HepG2 (cell line): ENCODE measurements around the gene ECSIT. TPM values are rescaled to one million over a fixed set of nuclear protein-coding genes. Genes with fewer than 3 reads are reported as not detected.

Experiments used
- ARHGAP35 ChIP-seq: sonication (generic); formaldehyde crosslinking; IDR thresholded peaks from 2 replicates; pipeline ENCODE4 v1.9.0; 2022; ENCODE audit warnings: mild to moderate bottlenecking, inconsistent platforms, moderate library complexity, missing genetic modification reagents, borderline replicate concordance
- EED ChIP-seq: sonication (generic); formaldehyde crosslinking; IDR thresholded peaks from 2 replicates; pipeline ENCODE4 v1.5.0; 2020; ENCODE audit warnings: mild to moderate bottlenecking, missing genetic modification reagents
- HNF4G ChIP-seq, 2 experiments: sonication (generic) in 1 of 2; formaldehyde crosslinking in 1 of 2; IDR thresholded peaks; 2 replicates each; pipeline versions ENCODE4 v1.4.0 to v1.6.1; 2011 to 2020; ENCODE audit warnings: borderline replicate concordance in 2 of 2, low read depth in 2 of 2, mild to moderate bottlenecking in 2 of 2, low read length in 1 of 2, missing genetic modification reagents in 1 of 2, moderate library complexity in 1 of 2
- HOXA7 ChIP-seq: sonication (generic); formaldehyde crosslinking; IDR thresholded peaks from 2 replicates; pipeline ENCODE4 v1.8.1; 2022; ENCODE audit warnings: mild to moderate bottlenecking, missing genetic modification reagents, moderate library complexity
- JARID2 ChIP-seq: sonication (generic); formaldehyde crosslinking; IDR thresholded peaks from 2 replicates; pipeline ENCODE4 v1.8.1; 2023; ENCODE audit warnings: missing genetic modification reagents, inconsistent platforms; ENCODE audit not compliant: insufficient replicate concordance
- MAFK ChIP-seq, 2 experiments: IDR thresholded peaks in 1 of 2; conservative IDR thresholded peaks in 1 of 2; 2 replicates each; pipeline ENCODE4 v1.6.1; 2011; ENCODE audit warnings: improper control_type of control experiment in 2 of 2, low read length in 2 of 2
- NCOA2 ChIP-seq: sonication (generic); formaldehyde crosslinking; IDR thresholded peaks from 2 replicates; pipeline ENCODE4 v1.8.0; 2022; ENCODE audit warnings: inconsistent platforms
- NFE2 ChIP-seq: sonication (generic); formaldehyde crosslinking; IDR thresholded peaks from 2 replicates; pipeline ENCODE4 v1.4.0; 2020; ENCODE audit warnings: missing genetic modification reagents
- POLR2AphosphoS2 ChIP-seq: IDR thresholded peaks from 2 replicates; pipeline ENCODE4 v1.6.1; 2011; ENCODE audit warnings: low read depth, low read length, improper control_type of control experiment
- POLR2G ChIP-seq: fragments of 200-400 bp; formaldehyde crosslinking; IDR thresholded peaks from 2 replicates; pipeline ENCODE4 v1.6.1; 2018; ENCODE audit warnings: mild to moderate bottlenecking, low read depth, low read length, moderate library complexity
- SIN3B ChIP-seq: fragments of 150-350 bp; IDR thresholded peaks from 2 replicates; pipeline ENCODE4 v1.6.1; 2014; ENCODE audit warnings: low read length
- SP4 ChIP-seq: sonication (generic); formaldehyde crosslinking; IDR thresholded peaks from 2 replicates; pipeline ENCODE4 v1.8.1; 2023; ENCODE audit warnings: mild to moderate bottlenecking, missing genetic modification reagents
- TCF7 ChIP-seq: sonication (generic); IDR thresholded peaks from 2 replicates; pipeline ENCODE4 v1.6.1; 2016; ENCODE audit warnings: antibody characterized with exemption, low read depth
- TCF7L2 ChIP-seq: IDR thresholded peaks from 2 replicates; pipeline ENCODE4 v1.6.1; 2011; ENCODE audit warnings: mild to moderate bottlenecking, low read depth, low read length, moderate library complexity
- TSC22D2 ChIP-seq: sonication (generic); formaldehyde crosslinking; IDR thresholded peaks from 2 replicates; pipeline ENCODE4 v1.5.1; 2020; ENCODE audit warnings: missing genetic modification reagents, mild to moderate bottlenecking, borderline replicate concordance
- ZBTB8A ChIP-seq: sonication (generic); formaldehyde crosslinking; IDR thresholded peaks from 2 replicates; pipeline ENCODE4 v1.4.0; 2020; ENCODE audit warnings: mild to moderate bottlenecking, low read depth, missing genetic modification reagents, borderline replicate concordance
- ZFP36L1 ChIP-seq: sonication (generic); formaldehyde crosslinking; IDR thresholded peaks from 2 replicates; pipeline ENCODE4 v1.8.0; 2022; ENCODE audit warnings: mild to moderate bottlenecking, missing genetic modification reagents, moderate library complexity
- ZFX ChIP-seq: sonication (generic); formaldehyde crosslinking; IDR thresholded peaks from 2 replicates; pipeline ENCODE4 v1.4.0; 2020; ENCODE audit warnings: mild to moderate bottlenecking, low read depth, missing genetic modification reagents, moderate library complexity
- ZMYM3 ChIP-seq: sonication (generic); formaldehyde crosslinking; IDR thresholded peaks from 2 replicates; pipeline ENCODE4 v1.5.1; 2020; ENCODE audit warnings: mild to moderate bottlenecking, missing genetic modification reagents
- ZNF326 ChIP-seq: sonication (generic); formaldehyde crosslinking; IDR thresholded peaks from 2 replicates; pipeline ENCODE4 v1.4.0; 2020; ENCODE audit warnings: missing genetic modification reagents, borderline replicate concordance
- ZNF432 ChIP-seq: sonication (generic); formaldehyde crosslinking; IDR thresholded peaks from 2 replicates; pipeline ENCODE4 v1.5.0; 2020; ENCODE audit warnings: missing genetic modification reagents, mild to moderate bottlenecking, borderline replicate concordance
- ZNF572 ChIP-seq: sonication (generic); formaldehyde crosslinking; IDR thresholded peaks from 2 replicates; pipeline ENCODE4 v1.5.1; 2020; ENCODE audit warnings: mild to moderate bottlenecking, missing genetic modification reagents
- ZNF674 ChIP-seq: sonication (generic); formaldehyde crosslinking; IDR thresholded peaks from 2 replicates; pipeline ENCODE4 v1.5.0; 2020; ENCODE audit warnings: low read depth, mild to moderate bottlenecking, missing genetic modification reagents
- ZNF83 ChIP-seq: sonication (generic); formaldehyde crosslinking; IDR thresholded peaks from 2 replicates; pipeline ENCODE4 v1.4.0; 2020; ENCODE audit warnings: missing genetic modification reagents, mild to moderate bottlenecking, borderline replicate concordance
- ZNF878 ChIP-seq: sonication (generic); formaldehyde crosslinking; IDR thresholded peaks from 2 replicates; pipeline ENCODE4 v1.8.1; 2023; ENCODE audit warnings: mild to moderate bottlenecking, missing genetic modification reagents, moderate library complexity
- polyA plus RNA-seq, 8 experiments: library from polyadenylated mRNA; depleted of rRNA in 3 of 8; stranded (reverse) in 7 of 8; unstranded in 1 of 8; fragments of >200 nt; fragmentation: Illumina TruSeq in 4 of 8; extraction: Trizol in 4 of 8; gene quantifications; 2 replicates each; pipeline versions ENCODE4 v1.2.1 to v1.2.3, GENCODE V29; 2011 to 2016; ENCODE audit warnings: low read depth in 4 of 8, missing spikeins in 1 of 8, mixed read lengths in 1 of 8; ENCODE audit not compliant: insufficient read depth in 1 of 8
- total RNA-seq, 5 experiments: library from RNA; depleted of rRNA; stranded (reverse); fragments of >200 nt; fragmentation: Illumina TruSeq; extraction: Trizol; gene quantifications; 2 replicates each; pipeline ENCODE4 v1.2.3, GENCODE V29; 2016; ENCODE audit warnings: low read depth in 1 of 5
- TF ChIP-seq, protein P1 (sequence below): sonication (generic); formaldehyde crosslinking; IDR thresholded peaks from 2 replicates; pipeline ENCODE4 v1.4.0; 2020; ENCODE audit warnings: missing genetic modification reagents, borderline replicate concordance
- TF ChIP-seq, protein P2 (sequence below): sonication (generic); formaldehyde crosslinking; IDR thresholded peaks from 2 replicates; pipeline ENCODE4 v1.4.0; 2020; ENCODE audit warnings: mild to moderate bottlenecking, missing genetic modification reagents
- TF ChIP-seq, protein P3 (sequence below): sonication (generic); formaldehyde crosslinking; IDR thresholded peaks from 2 replicates; pipeline ENCODE4 v1.5.0; 2020; ENCODE audit warnings: missing genetic modification reagents
- TF ChIP-seq, protein P4 (sequence below): sonication (generic); formaldehyde crosslinking; IDR thresholded peaks from 2 replicates; pipeline ENCODE4 v1.8.0; 2022; ENCODE audit warnings: mild to moderate bottlenecking, missing genetic modification reagents

The ECSIT gene
- total and polyA plus RNA-seq, 2 of the 13 experiments (the other 11 are each of a cell fraction or from before 2014, with no cell fraction given), result 36.4 to 62.3 TPM

DNA sequence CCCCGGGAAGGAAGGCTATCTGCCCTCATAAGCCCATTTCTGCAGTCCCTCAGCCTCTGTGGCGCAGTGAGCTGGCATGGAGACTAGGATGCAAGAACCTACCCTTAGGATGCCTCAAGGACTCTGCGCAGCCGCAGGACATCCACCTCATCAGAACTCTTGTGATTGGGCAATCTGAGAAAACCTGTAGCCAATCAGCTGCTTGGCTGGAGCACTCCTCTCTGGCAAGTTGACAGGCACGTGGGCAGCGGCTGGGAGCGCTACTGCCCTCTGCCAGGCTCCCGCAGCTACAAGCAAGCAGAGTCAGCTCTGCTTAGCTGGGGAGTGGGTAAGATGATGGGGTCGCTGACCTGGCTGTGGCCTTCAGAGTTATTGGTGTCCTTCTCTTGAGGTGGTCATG lies 1.5 kb upstream of the ECSIT start (continued):
- TF ChIP-seq ZNF674 (CRISPR knock-in tag) (no peak), TCF7 (no peak), SIN3B (peak; percentile 36; the same call in 1 of the 2 replicates), ZMYM3 (CRISPR knock-in tag) (no peak), HNF4G (IDR thresholded peaks at IDR 0.05; ENCODE audit: borderline replicate concordance, low read depth, low read length) (no peak), HNF4G (CRISPR knock-in tag; IDR thresholded peaks at IDR 0.05; ENCODE audit: borderline replicate concordance, low read depth) (no peak), ZFX (CRISPR knock-in tag) (peak; percentile 19; the same call in 1 of the 2 replicates), ZNF83 (CRISPR knock-in tag) (no peak), POLR2AphosphoS2 (no peak), MAFK (conservative IDR thresholded peaks at IDR 0.05 in 1 of 2, IDR thresholded peaks at IDR 0.05 in 1 of 2; ENCODE audit: low read length in 2 of 2) (no peak), JARID2 (CRISPR knock-in tag) (no peak), POLR2G (no peak), ZNF432 (CRISPR knock-in tag) (no peak), ZNF878 (CRISPR knock-in tag) (no peak; the same call in 1 of the 2 replicates), TSC22D2 (peak; percentile 67; the same call in 1 of the 2 replicates), NCOA2 (CRISPR knock-in tag) (no peak; the same call in 1 of the 2 replicates), SP4 (peak; percentile 36; the same call in 1 of the 2 replicates), TCF7L2 (no peak), EED (no peak), ZFP36L1 (CRISPR knock-in tag) (no peak), NFE2 (CRISPR knock-in tag) (no peak), ZNF572 (CRISPR knock-in tag) (no peak), HOXA7 (CRISPR knock-in tag) (no peak), ZNF326 (CRISPR knock-in tag) (no peak), ARHGAP35 (CRISPR knock-in tag) (no peak), ZBTB8A (CRISPR knock-in tag) (no peak)
- TF ChIP-seq, protein P1, sequence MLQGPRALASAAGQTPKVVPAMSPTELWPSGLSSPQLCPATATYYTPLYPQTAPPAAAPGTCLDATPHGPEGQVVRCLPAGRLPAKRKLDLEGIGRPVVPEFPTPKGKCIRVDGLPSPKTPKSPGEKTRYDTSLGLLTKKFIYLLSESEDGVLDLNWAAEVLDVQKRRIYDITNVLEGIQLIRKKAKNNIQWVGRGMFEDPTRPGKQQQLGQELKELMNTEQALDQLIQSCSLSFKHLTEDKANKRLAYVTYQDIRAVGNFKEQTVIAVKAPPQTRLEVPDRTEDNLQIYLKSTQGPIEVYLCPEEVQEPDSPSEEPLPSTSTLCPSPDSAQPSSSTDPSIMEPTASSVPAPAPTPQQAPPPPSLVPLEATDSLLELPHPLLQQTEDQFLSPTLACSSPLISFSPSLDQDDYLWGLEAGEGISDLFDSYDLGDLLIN, result no peak
- TF ChIP-seq, protein P2, sequence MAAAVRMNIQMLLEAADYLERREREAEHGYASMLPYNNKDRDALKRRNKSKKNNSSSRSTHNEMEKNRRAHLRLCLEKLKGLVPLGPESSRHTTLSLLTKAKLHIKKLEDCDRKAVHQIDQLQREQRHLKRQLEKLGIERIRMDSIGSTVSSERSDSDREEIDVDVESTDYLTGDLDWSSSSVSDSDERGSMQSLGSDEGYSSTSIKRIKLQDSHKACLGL, result no peak
- TF ChIP-seq, protein P3, sequence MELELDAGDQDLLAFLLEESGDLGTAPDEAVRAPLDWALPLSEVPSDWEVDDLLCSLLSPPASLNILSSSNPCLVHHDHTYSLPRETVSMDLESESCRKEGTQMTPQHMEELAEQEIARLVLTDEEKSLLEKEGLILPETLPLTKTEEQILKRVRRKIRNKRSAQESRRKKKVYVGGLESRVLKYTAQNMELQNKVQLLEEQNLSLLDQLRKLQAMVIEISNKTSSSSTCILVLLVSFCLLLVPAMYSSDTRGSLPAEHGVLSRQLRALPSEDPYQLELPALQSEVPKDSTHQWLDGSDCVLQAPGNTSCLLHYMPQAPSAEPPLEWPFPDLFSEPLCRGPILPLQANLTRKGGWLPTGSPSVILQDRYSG (CRISPR knock-in tag), result no peak
- TF ChIP-seq, protein P4, sequence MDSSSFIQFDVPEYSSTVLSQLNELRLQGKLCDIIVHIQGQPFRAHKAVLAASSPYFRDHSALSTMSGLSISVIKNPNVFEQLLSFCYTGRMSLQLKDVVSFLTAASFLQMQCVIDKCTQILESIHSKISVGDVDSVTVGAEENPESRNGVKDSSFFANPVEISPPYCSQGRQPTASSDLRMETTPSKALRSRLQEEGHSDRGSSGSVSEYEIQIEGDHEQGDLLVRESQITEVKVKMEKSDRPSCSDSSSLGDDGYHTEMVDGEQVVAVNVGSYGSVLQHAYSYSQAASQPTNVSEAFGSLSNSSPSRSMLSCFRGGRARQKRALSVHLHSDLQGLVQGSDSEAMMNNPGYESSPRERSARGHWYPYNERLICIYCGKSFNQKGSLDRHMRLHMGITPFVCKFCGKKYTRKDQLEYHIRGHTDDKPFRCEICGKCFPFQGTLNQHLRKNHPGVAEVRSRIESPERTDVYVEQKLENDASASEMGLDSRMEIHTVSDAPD (CRISPR knock-in tag), result no peak
